SU-DHL-6 (cell line): Measurements from ENCODE around the gene ZP2.

Experiments
- CTCF ChIP-seq: fragments of 200-600 bp; sonication (generic); IDR thresholded peaks from one replicate; pipeline ENCODE4 v1.5.1; 2017; ENCODE audit warnings: antibody characterized with exemption, mild to moderate bottlenecking, low read length, moderate library complexity; ENCODE audit not compliant: insufficient read depth, poor library complexity, severe bottlenecking
- EZH2phosphoT487 ChIP-seq: fragments of 200-600 bp; sonication (generic), shearing (Covaris generic); conservative IDR thresholded peaks from 2 replicates; pipeline ENCODE4 v1.6.1; 2018; ENCODE audit warnings: mild to moderate bottlenecking, antibody characterized with exemption, low read length, moderate library complexity, mixed read lengths

GRCh38 chr16:21253470-21253869 lies 42.1 kb upstream of the ZP2 start:
- no peak for TF ChIP-seq CTCF
- TF ChIP-seq EZH2phosphoT487: no peak
